ENCODE results near the gene ALDH5A1.
"Not testable (repeated sequence)": the region's sequence is repeated elsewhere in the genome, so short reads cannot be mapped to it uniquely, and the experiment has no call there.

Gene ALDH5A1

GRCh38 chr6:24486065-24486464 lies 8.7 kb upstream of the ALDH5A1 start:
- DNase-seq (ENCODE audit: low read depth in 2 of 2), result no peak

GRCh38 chr6:24489470-24489869 lies 5.3 kb upstream of the ALDH5A1 start, which contains the start of gene GPLD1:
TSS of gene GPLD1 (minus strand) at chr6:24489578. CDS start at chr6:24489511, 67 bp downstream.
- DNase-seq (ENCODE audit: low read depth in 2 of 2), result no peak

DNA sequence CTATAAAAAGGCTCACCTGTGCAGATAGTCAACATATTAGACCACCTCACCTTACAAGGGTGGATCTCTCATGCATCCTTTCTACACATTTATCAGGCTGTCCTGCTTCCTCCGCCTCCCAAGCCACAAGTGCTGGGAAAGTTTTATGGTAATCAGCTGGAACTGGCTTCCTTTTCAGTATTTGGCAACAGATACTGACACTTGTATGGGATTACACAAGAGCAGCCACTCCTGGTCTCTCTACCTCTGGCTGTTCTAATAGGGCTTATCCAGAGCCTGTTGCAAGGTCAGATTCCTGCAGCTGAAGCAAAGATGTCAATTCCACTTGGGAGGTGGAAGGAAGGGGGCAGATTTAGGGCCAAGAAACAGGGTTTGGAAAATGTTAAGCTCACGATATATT lies 4.9 kb upstream of the ALDH5A1 start:
- DNase-seq (ENCODE audit: low read depth in 2 of 2), result no peak

DNA sequence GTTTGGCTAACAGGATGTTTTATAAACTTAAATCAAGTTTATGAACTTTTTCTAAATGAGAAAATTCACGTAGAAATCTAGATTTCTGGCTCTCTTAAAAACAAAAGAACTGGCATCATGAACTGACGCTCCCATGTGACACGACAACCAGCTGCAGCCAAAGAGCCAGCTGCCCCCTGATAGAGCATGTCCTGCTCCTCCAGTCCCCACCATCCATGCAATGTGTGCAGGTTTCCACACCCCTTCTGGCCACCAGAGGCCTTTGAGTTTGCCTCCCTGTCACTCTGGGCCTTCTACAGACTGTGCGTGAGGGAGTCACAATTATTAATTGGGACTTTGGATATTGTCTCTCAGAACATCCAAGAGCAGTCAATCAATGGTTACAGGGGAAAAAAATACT lies 3.8 kb upstream of the ALDH5A1 start:
- DNase-seq (ENCODE audit: low read depth in 2 of 2), result no peak

DNA sequence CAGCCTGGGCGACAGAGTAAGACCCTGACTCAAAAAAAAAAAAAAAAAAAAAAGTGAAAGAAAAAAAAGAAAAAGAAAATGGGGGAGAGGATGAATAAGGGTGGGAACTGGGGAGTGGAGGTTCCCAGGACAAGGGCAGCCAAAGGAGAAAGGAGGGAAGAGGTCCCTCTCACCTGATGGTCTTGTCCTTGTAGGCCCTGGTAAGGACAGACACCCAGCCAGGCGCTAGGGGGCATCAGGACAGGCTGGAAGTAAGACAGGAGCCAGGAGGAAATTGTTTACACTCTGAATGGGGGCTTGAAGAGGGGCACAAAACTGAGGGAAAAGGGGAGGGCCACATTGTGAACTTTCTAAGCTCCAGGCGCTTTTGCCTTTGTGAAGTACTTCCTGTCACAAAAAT lies 2.3 kb upstream of the ALDH5A1 start:
- DNase-seq (ENCODE audit: low read depth in 2 of 2), result no peak

DNA sequence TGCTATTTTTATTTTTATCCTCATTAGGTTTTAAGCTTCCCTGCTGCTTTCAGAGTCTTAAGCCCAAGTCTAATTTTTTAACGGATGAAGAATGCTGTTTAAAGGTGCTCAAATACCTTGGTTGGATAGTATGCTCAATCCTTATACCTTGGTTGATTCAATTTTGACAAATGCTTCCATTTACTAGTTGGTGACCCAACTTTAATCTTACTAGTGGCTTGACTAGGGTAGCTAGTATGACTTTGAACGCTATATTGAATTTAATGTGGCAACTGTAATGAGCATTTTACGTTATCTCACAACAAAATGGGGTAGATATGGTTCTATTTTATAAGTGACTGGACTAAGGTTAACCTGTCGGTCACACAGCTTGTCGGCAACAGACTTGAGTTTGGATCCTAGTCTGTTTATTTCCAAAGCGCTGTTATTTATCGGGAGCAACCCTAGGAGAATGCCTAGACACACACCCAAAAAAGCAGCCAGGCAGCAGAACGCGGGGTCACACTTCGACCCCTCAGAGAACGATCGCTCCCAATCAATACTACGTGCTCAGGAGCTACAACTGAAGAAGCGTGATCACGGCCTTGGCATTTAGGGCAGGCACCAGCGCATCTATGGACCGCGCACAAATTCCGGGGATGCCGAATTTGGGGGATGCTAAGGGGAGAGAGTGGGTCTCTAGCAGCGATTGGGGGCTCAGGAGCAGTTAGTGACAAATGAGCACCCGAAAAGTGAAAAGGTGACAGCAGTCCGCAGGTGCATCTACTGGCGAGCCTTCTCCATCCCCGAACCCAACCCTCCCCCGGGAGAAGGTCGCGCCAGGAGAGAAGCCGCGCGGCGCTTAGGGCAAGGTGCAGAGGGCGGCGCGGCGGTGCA lies 586 bp upstream of the ALDH5A1 start:
- DNase-seq (ENCODE audit: low read depth in 2 of 2), result no peak

GRCh38 chr6:24497254-24497970 lies 2.6 kb downstream of the ALDH5A1 start:
- DNase-seq (ENCODE audit: low read depth in 2 of 2), result no peak

- DNase-seq (ENCODE audit: low read depth in 2 of 2), result no peak
Observed at GRCh38 chr6:24500683-24501082, 5.9 kb downstream of the ALDH5A1 start.

- DNase-seq (ENCODE audit: low read depth in 2 of 2), result no peak
Observed at GRCh38 chr6:24501374-24501773, 6.6 kb downstream of the ALDH5A1 start.

DNA sequence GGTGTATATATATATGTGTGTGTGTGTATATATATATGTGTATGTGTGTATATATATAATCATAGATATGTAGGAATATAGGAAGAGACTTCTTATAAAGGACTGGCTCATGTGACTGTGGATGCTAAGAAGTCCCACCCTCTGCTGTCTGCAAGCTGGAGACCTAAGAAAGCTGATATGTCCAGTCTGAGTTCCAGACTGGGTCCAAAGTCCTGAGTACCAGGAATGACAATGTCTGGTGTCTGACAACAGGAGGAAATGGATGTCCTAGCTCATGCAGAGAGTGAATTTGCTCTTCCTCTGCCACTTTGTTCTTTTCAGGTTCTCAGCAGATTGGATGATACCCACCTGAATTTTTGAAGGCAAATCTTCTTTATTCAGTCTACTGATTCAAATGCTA lies 7.1 kb downstream of the ALDH5A1 start:
- no peak for DNase-seq (ENCODE audit: low read depth in 2 of 2)

DNA sequence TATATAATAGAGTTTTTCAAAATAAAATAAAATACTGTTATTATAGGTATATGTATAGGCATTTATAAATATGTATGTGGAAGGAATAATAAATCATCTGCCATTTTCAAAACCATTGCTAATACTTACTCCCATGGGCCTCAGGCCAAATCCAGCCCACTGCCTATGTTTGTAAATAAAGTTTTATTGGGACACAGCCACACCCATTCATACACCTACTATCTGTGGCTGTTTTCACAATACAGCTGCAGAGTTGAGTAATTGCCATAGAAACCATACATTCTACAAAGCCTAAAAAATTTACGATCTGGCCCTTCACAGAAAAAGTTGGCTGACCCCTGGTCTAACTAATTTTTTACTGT lies 9.5 kb downstream of the ALDH5A1 start:
- DNase-seq (ENCODE audit: low read depth in 2 of 2), result no peak

DNA sequence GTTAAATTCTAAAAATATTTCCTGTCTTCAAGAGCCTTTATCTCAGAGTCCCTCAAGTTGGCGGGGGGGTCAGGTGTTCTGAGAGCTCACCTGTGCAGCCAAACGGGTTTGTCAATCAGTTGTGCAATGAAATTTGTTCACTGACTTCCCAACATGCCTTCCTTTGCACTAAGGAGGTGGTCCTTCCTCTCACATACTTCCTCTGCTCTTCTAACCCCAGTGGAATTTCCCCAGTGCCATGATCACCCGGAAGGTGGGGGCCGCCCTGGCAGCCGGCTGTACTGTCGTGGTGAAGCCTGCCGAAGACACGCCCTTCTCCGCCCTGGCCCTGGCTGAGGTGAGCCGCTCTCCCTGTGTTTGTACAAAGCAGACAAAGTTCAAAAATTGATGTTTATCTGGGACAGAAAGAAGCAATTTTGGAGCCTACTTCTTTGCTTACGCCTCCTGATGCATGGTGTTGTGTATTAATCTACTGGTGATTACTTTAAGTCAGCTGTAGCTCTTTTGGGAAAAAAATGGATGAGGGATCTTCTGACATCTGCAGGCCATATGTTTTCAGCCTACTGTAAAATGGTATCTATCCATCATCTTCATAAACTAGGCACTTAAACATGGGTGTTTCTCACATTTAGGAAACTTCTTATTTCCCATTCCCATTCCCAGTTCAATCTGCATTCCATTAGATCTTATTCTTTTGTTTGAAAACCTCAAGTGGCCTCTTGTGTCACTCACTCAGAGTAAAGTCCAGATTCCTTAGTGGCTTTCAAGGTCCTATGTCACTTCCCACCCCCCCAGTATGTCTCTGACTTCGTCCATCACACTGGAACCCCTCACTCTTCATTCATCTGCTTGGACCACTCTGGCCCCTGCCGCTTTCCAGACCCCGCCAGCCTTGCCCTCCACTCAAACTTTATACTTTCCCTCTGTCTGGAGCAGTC lies 10.1 kb downstream of the ALDH5A1 start:
- no peak for DNase-seq (ENCODE audit: low read depth in 2 of 2)

DNA sequence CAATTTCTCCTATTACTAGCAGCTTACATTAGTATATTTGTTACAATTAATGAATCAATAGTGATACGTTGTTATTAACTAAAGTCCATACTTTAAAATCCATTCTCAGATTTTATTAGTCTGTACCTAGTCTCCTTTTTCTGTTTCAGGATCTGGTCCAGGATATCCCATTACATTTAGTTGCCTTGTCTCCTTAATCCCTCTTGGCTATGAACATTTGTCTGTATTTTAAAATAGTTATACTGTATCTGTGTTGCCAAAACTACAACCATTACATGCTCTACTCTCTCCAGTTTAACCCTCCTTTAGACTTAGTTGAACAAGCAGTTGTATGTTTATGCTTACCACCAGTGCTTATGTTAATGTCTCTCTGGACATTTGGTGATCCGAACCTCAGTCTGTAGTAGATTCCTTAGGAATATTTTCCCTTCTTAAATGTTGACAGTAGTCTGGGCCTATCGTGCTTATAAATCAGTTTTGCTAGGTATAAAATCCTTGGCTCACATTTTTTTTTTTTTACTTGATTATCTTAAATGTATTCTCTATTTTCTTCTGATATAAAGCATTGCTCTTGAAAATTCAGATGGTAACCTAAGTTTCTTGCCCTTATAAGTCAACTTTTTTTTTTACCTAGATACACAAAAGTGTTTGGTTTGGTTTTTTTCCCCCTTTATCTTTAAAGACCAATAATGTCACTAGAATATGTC lies 12.2 kb downstream of the ALDH5A1 start:
- no peak for DNase-seq (ENCODE audit: low read depth in 2 of 2)

DNA sequence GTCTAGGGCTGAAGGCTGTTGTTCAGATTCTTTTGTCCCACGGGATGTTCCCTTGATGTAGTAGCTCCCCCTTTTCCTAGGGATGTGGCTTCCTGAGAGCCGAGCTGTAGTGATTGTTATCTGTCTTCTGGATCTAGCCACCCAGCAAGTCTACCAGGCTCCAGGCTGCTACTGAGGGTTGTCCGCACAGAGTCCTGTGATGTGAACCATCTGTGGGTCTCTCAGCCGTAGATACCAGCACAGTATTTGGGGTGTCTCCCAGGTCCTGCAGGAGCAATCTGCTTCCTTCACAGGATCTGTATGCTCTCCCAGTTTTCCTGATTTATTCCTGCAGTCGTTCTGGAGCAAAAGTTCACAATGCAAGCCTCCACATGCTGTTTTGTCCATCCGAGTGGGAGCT lies 17.2 kb downstream of the ALDH5A1 start:
- DNase-seq (ENCODE audit: low read depth in 2 of 2), result not testable (repeated sequence)

DNA sequence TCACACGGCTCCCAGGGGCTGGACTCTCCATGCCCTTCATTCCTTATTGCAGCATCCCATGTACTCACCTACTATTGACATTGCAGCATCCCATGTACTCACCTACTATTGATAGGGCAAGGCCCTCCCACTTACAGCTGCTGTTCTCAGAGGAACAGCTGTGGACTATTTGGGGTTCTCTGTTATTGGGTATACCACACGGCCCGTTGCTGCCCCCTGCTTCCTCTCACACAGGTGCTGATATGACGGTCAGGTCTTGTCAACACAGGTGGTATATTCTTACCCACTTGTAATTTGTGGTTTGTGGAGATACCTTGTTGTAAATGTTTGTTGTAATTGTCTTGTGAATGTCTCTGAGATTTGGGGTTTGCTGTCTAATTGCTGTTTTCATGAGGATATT lies 18.8 kb downstream of the ALDH5A1 start:
- no peak for DNase-seq (ENCODE audit: low read depth in 2 of 2)

DNA sequence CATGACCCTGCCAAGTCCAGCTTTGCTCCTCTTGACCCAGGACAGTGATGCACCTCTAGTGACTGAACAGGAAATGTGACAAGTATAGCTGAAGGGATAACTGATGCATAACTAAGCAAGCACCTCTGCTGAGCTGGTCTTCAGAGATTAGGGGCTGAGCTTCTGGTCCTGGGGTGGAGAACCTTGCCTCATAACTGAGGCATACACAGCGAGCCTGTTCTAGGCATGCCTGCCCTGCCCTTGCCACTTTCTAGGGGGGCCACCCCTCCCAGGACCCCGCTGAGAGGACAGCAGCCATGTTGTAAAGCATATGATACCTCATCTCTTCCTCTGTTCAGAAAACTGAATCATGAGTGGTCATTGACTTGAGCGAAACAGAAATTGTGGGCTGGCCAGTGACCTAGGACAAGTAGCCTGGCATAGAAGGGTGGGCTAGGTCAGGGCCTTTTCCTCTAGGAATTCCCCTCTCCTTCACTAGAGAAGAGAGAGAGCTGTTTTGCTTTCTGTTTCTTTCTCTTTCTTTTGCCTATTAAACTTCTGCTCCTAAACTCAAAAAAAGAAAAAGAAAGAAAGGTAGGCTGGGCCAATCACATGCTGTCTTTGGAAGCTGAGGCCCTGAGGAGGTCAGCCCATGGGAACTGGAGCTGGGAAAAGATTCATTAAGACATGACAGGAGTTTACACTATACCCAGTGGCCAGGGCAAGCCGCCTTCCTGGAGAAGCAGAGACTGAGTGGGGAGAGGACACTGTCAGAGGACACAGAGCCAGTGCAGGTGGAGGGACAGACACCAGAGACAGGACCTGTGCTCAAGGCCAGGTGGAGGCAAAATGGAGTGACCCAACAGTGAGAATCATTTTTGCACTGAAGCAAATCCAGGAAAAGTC lies 23.1 kb downstream of the ALDH5A1 start:
- no peak for DNase-seq (ENCODE audit: low read depth in 2 of 2)

DNA sequence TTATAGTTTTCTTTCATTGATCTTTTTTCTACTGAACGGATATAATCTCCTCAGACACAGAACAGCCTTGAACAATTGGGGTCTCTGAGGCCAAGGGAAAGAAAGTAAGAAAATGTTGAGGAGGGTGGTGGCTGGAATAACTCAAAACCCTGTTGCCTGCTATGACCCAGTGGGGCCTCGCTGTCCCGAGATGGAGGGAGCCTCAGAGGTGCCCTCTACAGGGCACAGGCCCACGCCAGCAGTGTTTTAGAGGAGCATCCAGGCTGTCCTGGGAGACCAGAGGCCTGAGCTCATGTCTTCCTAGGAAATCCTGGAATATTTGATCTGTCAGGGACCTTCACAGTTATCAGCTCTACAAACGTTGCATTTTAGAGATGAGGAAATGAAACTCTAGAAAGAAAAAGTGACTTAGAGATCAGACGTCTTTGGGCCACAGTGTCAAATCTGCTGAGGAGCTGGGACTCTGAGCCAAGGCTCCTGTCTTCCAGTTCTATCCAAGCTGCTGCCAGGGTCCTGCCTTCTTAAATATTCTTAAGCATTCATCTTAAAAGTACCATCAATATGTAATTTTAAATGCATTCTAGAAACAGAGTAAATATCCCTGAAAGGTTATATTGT lies 26.3 kb downstream of the ALDH5A1 start:
- no peak for DNase-seq (ENCODE audit: low read depth in 2 of 2)

DNA sequence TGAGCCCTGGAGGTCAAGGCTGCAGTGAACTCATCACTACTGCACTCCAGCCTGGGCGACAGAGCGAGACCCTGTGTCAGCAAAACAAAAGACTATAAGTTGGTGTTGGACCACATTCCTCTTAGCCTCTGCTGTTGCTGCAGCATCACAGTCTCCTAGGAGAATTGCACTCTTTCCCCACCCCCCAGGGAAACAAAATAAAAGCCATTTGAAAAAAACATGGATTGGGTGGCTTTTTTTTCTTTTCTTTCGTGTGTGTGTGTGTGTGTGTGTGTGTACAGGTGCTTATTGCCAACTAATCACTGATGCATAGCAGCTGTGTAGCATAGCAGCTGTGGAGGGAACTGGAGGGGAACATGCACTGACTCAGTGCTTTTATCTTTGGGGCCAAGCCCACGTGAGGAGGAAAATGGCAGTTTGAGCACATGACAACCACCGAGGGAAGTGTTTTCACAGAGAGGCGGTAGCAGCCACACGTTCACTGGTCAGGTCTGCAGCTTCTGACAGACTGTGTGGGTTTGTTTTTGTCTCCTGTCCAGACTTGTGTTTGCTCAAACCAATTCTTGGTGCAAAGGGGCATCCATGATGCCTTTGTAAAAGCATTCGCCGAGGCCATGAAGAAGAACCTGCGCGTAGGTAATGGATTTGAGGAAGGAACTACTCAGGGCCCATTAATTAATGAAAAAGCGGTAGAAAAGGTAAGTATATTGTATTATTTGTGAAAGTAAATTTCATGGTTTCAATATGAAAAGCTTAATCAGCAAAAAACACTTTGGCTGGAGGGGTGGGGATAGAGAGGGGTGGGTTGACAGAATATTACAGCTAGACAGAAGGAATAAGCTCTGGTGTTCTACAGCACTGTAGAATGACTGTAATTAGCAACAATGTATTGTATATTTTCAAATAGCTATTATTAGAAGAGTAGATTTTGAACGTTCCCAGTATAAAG lies 27.7 kb downstream of the ALDH5A1 start:
- no peak for DNase-seq (ENCODE audit: low read depth in 2 of 2)

DNA sequence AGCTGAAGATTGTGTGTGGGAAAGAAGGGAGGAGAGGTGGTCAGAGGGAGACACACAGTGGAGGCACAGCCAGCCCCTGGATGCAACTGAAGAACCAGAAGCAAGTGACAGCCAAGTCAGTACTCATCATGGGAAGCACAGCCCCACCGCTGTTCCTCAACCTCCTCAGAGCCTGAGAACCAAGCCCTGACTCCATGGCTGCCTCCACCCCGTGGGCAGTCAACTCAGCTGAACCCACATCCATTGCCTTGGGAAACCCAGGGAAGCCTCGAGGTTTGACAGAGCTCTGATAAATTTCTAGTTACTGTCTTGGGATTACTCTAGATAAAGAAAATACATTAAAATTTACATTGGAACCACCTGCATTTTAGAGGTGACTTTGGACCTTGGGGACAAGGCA lies 29.6 kb downstream of the ALDH5A1 start:
- DNase-seq (ENCODE audit: low read depth in 2 of 2), result no peak
